ENCODE measurements around the gene MVB12B.
"Not testable (repeated sequence)": the region's sequence is repeated elsewhere in the genome, so short reads cannot be mapped to it uniquely, and the experiment has no call there.

MVB12B gene

GRCh38 chr9:126549246-126550006 is 222.8 kb downstream of the MVB12B start:
- no peak for DNase-seq

GRCh38 chr9:126550891-126551351 is 224.3 kb downstream of the MVB12B start:
- DNase-seq: no peak

DNA sequence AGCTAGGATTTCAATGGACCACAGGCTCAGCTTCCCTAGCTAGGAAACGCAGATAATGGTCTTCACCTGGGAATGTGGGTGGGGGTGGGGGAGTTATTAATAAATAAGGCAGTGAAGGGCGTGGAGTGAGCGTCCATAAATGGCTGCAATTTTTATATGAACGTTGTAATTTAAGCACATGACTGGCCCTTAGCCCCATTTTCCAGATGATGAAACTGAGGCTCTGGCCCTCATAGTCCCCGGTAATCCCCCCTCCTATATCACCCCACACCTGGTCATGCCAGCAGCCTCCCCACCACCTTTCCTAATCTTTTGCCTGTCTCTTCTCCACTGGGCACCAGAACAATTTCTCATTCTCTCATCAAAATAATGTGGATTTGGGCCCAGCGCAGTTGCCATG is 225.2 kb downstream of the MVB12B start:
- DNase-seq: no peak

- no peak for DNase-seq
Measured at GRCh38 chr9:126554292-126554691, 227.7 kb downstream of the MVB12B start.

- DNase-seq: not testable (repeated sequence)
Measured at GRCh38 chr9:126555421-126555820, 228.8 kb downstream of the MVB12B start.

Measured in RPMI8226 (cell line).